Neuronal stem cell (in vitro differentiated cells): Measurements from ENCODE around the gene SPACDR.
A peak's percentile ranks its signal among the peaks of the same experiment; 100 is the strongest.
"Not testable (repeated sequence)": the region's sequence is repeated elsewhere in the genome, so short reads cannot be mapped to it uniquely, and the experiment has no call there.

Source experiments
- DNase-seq: peaks from one replicate; pipeline ENCODE4 v3.0.0-alpha.2; 2013; ENCODE audit warnings: low spot score
- H2AFZ ChIP-seq: one replicate; pipeline ENCODE4 v1.6.1; 2013; ENCODE audit warnings: mild to moderate bottlenecking, low read length, inconsistent platforms
- H2AK5ac ChIP-seq: 2 replicates; pipeline ENCODE4 v1.6.1; 2013; ENCODE audit warnings: low read depth, mild to moderate bottlenecking, inconsistent platforms, low read length, moderate library complexity, mixed read lengths
- H2BK120ac ChIP-seq: 2 replicates; pipeline ENCODE4 v1.6.1; 2013; ENCODE audit warnings: low read depth, mild to moderate bottlenecking, inconsistent platforms, low read length, moderate library complexity, mixed read lengths
- H2BK12ac ChIP-seq: one replicate; pipeline ENCODE4 v1.6.1; 2013; ENCODE audit warnings: low read length, inconsistent platforms
- H2BK15ac ChIP-seq: 2 replicates; pipeline ENCODE4 v1.6.1; 2013; ENCODE audit warnings: mild to moderate bottlenecking, low read length, inconsistent platforms, mixed read lengths
- H2BK5ac ChIP-seq: one replicate; pipeline ENCODE4 v1.6.1; 2013; ENCODE audit warnings: inconsistent platforms, mild to moderate bottlenecking, low read length, moderate library complexity
- H3K14ac ChIP-seq: one replicate; pipeline ENCODE4 v1.6.1; 2013; ENCODE audit warnings: low read length, inconsistent platforms
- H3K18ac ChIP-seq: 2 replicates; pipeline ENCODE4 v1.6.1; 2013; ENCODE audit warnings: low read length, inconsistent platforms
- H3K23ac ChIP-seq: 2 replicates; pipeline ENCODE4 v1.6.1; 2013; ENCODE audit warnings: low read depth, mild to moderate bottlenecking, mixed read lengths, low read length, inconsistent platforms; ENCODE audit not compliant: poor library complexity
- H3K27ac ChIP-seq: replicated peaks from 3 replicates; pipeline ENCODE4 v1.5.1; 2013; ENCODE audit warnings: low read length, inconsistent platforms
- H3K27me3 ChIP-seq, 3 experiments: 2 replicates each; pipeline ENCODE4 v1.6.1; 2013; ENCODE audit warnings: low read length in 3 of 3, mild to moderate bottlenecking in 2 of 3, inconsistent platforms in 1 of 3, low read depth in 1 of 3, mixed read lengths in 1 of 3, moderate library complexity in 1 of 3; ENCODE audit not compliant: control insufficient read depth in 3 of 3, insufficient read depth in 3 of 3
- H3K36me3 ChIP-seq, 2 donors: replicated peaks in 1 of 2; 2 replicates each; pipeline ENCODE4 v1.6.1; 2013; ENCODE audit warnings: low read length in 2 of 2; ENCODE audit not compliant: control insufficient read depth in 2 of 2, insufficient read depth in 2 of 2
- H3K4ac ChIP-seq: 2 replicates; pipeline ENCODE4 v1.6.1; 2013; ENCODE audit warnings: inconsistent platforms, mild to moderate bottlenecking, low read length, moderate library complexity
- H3K4me1 ChIP-seq, 2 donors: 1 replicate in 1 of 2; 2 replicates in 1 of 2; pipeline ENCODE4 v1.6.1; 2013; ENCODE audit warnings: low read length in 2 of 2, low read depth in 1 of 2; ENCODE audit not compliant: control insufficient read depth in 2 of 2, insufficient read depth in 1 of 2
- H3K4me2 ChIP-seq: one replicate; pipeline ENCODE4 v1.6.1; 2013; ENCODE audit warnings: mild to moderate bottlenecking, low read length, inconsistent platforms; ENCODE audit not compliant: insufficient read depth, poor library complexity, severe bottlenecking
- H3K4me3 ChIP-seq, 2 donors: 2 replicates each; pipeline ENCODE4 v1.5.1; 2013; ENCODE audit warnings: low read length in 2 of 2, mild to moderate bottlenecking in 2 of 2, inconsistent platforms in 1 of 2, moderate library complexity in 1 of 2
- H3K79me1 ChIP-seq: one replicate; pipeline ENCODE4 v1.6.1; 2013; ENCODE audit warnings: low read depth, mild to moderate bottlenecking, inconsistent platforms, low read length, moderate library complexity
- H3K9ac ChIP-seq: one replicate; pipeline ENCODE4 v1.6.1; 2013; ENCODE audit warnings: mild to moderate bottlenecking, low read depth, low read length, inconsistent platforms; ENCODE audit not compliant: poor library complexity
- H3K9me3 ChIP-seq, 2 donors: replicated peaks in 1 of 2; 2 replicates each; pipeline versions ENCODE3 to v1.6.1; 2013; ENCODE audit warnings: low read length in 2 of 2, mild to moderate bottlenecking in 2 of 2, inconsistent platforms in 1 of 2, low read depth in 1 of 2, mixed read lengths in 1 of 2, moderate library complexity in 1 of 2; ENCODE audit not compliant: control insufficient read depth in 2 of 2, insufficient read depth in 1 of 2
- H4K8ac ChIP-seq: one replicate; pipeline ENCODE4 v1.6.1; 2013; ENCODE audit warnings: low read depth, mild to moderate bottlenecking, inconsistent platforms, low read length, moderate library complexity
- H4K91ac ChIP-seq: one replicate; pipeline ENCODE4 v1.6.1; 2013; ENCODE audit warnings: low read length, low read depth, mild to moderate bottlenecking, inconsistent platforms; ENCODE audit not compliant: poor library complexity
- WGBS, 2 donors: extraction: QIAGEN DNeasy Blood & Tissue Kit; methylation state at CpG; one replicate each; pipeline ENCODE4 v1.1.7; 2013; ENCODE audit warnings: missing lambda C conversion rate in 2 of 2, mixed read lengths in 1 of 2; ENCODE audit not compliant: insufficient read length in 2 of 2, insufficient replicate concordance in 1 of 2; ENCODE audit errors: extremely low coverage in 2 of 2; 5-methylcytosine and 5-hydroxymethylcytosine counted together

Gene SPACDR

GRCh38 chr7:100439244-100439643 lies 24.8 kb downstream of the SPACDR start:
- H4K8ac ChIP-seq, H2BK5ac ChIP-seq, H3K9ac ChIP-seq, H3K27me3 ChIP-seq, H2AFZ ChIP-seq, H3K4ac ChIP-seq, H2AK5ac ChIP-seq, H3K4me2 ChIP-seq, H2BK120ac ChIP-seq, H3K79me1 ChIP-seq, H3K14ac ChIP-seq, H2BK15ac ChIP-seq, H3K18ac ChIP-seq, H4K91ac ChIP-seq, DNase-seq, H3K27ac ChIP-seq, H2BK12ac ChIP-seq, H3K23ac ChIP-seq, H3K9me3 ChIP-seq, H3K4me3 ChIP-seq: not testable (repeated sequence)
- Histone ChIP-seq H3K36me3 (peaks cover 3 to 16% of the 10 kb centered on the region in 2 donors), H3K4me1 (peaks cover 5 to 13% of the 10 kb centered on the region in 2 donors)
- WGBS, 2 donors = no CpG with 5 or more reads among the region's 7 CpGs

- no CpG with 5 or more reads among the region's 8 CpGs for WGBS, 2 donors
- not testable (repeated sequence) for H4K8ac ChIP-seq
Measured at GRCh38 chr7:100438731-100439130, 25.3 kb downstream of the SPACDR start.

GRCh38 chr7:100438172-100438571 lies 25.9 kb downstream of the SPACDR start:
- Histone ChIP-seq H3K79me1 (peaks cover 7% of the 10 kb centered on the region), H4K91ac (no peak overlapping the region), H2BK15ac (no peak overlapping the region), H3K18ac (no peak overlapping the region), H3K4me1 (peaks cover 5 to 9% of the 10 kb centered on the region in 2 donors), H2AK5ac (no peak overlapping the region), H2AFZ (no peak overlapping the region), H3K4me3 (no peak overlapping the region), H3K36me3 (peaks cover 12 to 27% of the 10 kb centered on the region in 2 donors), H2BK5ac (no peak overlapping the region), H3K9me3 (no peaks in the 10 kb centered on the region), H3K4me2 (no peak overlapping the region), H2BK12ac (no peak overlapping the region), H3K23ac (no peak overlapping the region), H3K9ac (no peak overlapping the region), H4K8ac (no peak overlapping the region), H3K27me3 (no peaks in the 10 kb centered on the region), H3K14ac (no peak overlapping the region), H3K27ac (no peak overlapping the region), H2BK120ac (no peak overlapping the region), H3K4ac (no peak overlapping the region)
- no peak for DNase-seq
- no CpG with 5 or more reads among the region's 2 CpGs for WGBS, 2 donors

More at GRCh38 chr7:100438731-100439130, 25.3 kb downstream of the SPACDR start:
- not testable (repeated sequence) for H4K91ac ChIP-seq, H3K18ac ChIP-seq, H3K9me3 ChIP-seq, H2BK15ac ChIP-seq, H2BK5ac ChIP-seq, H3K23ac ChIP-seq, H3K4me3 ChIP-seq, H3K4me1 ChIP-seq, H2BK120ac ChIP-seq, H3K9ac ChIP-seq, H3K27ac ChIP-seq, H3K14ac ChIP-seq, H3K27me3 ChIP-seq, DNase-seq, H3K79me1 ChIP-seq, H3K4me2 ChIP-seq, H2AFZ ChIP-seq, H3K4ac ChIP-seq, H2BK12ac ChIP-seq, H2AK5ac ChIP-seq
- peaks cover 7 to 21% of the 10 kb centered on the region in 2 donors for H3K36me3 ChIP-seq

GRCh38 chr7:100437150-100438100 lies 26.6 kb downstream of the SPACDR start:
- H4K8ac ChIP-seq = no peak overlapping the region
- peaks cover 15 to 34% of the 10 kb centered on the region in 2 donors for H3K36me3 ChIP-seq
- peaks cover 7% of the 10 kb centered on the region for H3K79me1 ChIP-seq
- no peak overlapping the region for H3K4ac ChIP-seq
- H2BK15ac ChIP-seq = no peak overlapping the region
- peak overlapping the region; percentile 79 for H2BK12ac ChIP-seq
- no peak overlapping the region for H3K4me2 ChIP-seq
- H2BK5ac ChIP-seq = no peak overlapping the region
- H3K4me1 ChIP-seq = peaks cover 5 to 10% of the 10 kb centered on the region in 2 donors
- H3K9me3 ChIP-seq = no peaks in the 10 kb centered on the region
- H3K27me3 ChIP-seq = no peaks in the 10 kb centered on the region
- DNase-seq = no peak
- H3K9ac ChIP-seq = no peak overlapping the region
- no peak overlapping the region for H3K4me3 ChIP-seq
- H4K91ac ChIP-seq = no peak overlapping the region
- peak overlapping the region; percentile 40 for H2BK120ac ChIP-seq
- peak overlapping the region; percentile 86 for H2AK5ac ChIP-seq
- H2AFZ ChIP-seq = no peak overlapping the region
- no peak overlapping the region for H3K18ac ChIP-seq
- no peak overlapping the region for H3K27ac ChIP-seq
- H3K14ac ChIP-seq = no peak overlapping the region
- H3K23ac ChIP-seq = no peak overlapping the region
- WGBS, 2 donors = no CpG with 5 or more reads among the region's 28 CpGs
